Ovary (tissue), 9 donors: ENCODE data around the gene CCDC149. TPM values are rescaled to one million over a fixed set of nuclear protein-coding genes. Genes with fewer than 3 reads are reported as not detected.

Experiments used
- DNase-seq, 5 donors: peaks; one replicate each; pipeline ENCODE4 v3.0.0-alpha.2; 2019 to 2020
- H3K27ac ChIP-seq, 2 donors: fragments of 200-600 bp; one replicate each; pipeline versions ENCODE4 v1.5.1 to v1.8.0; 2019 to 2022
- H3K27me3 ChIP-seq: fragments of 200-600 bp; one replicate; pipeline ENCODE4 v1.8.0; 2022
- H3K36me3 ChIP-seq: fragments of 200-600 bp; sonication (generic); one replicate; pipeline ENCODE4 v1.5.1; 2019
- H3K4me1 ChIP-seq: one replicate; pipeline ENCODE4 v1.8.1; 2013; ENCODE audit warnings: mild to moderate bottlenecking, moderate library complexity; ENCODE audit not compliant: insufficient read depth
- H3K4me3 ChIP-seq: fragments of 200-600 bp; sonication (generic); one replicate; pipeline ENCODE4 v1.5.1; 2017
- H3K9me3 ChIP-seq, 2 donors: fragments of 200-600 bp in 1 of 2; sonication (generic) in 1 of 2; one replicate each; pipeline versions ENCODE4 v1.5.1 to v1.8.1; 2013 to 2019; ENCODE audit warnings: mild to moderate bottlenecking in 1 of 2, moderate library complexity in 1 of 2
- CTCF ChIP-seq, 3 donors: fragments of 450-650 bp in 2 of 3; fragments of 200-600 bp in 1 of 3; IDR thresholded peaks; one replicate each; pipeline versions ENCODE4 v1.5.1 to v1.8.0; 2016 to 2022; ENCODE audit warnings: antibody characterized with exemption in 3 of 3, mild to moderate bottlenecking in 1 of 3
- EP300 ChIP-seq: sonication (generic); formaldehyde crosslinking; IDR thresholded peaks from one replicate; pipeline ENCODE4 v1.6.1; 2017; ENCODE audit warnings: antibody characterized with exemption
- POLR2A ChIP-seq: fragments of 450-650 bp; IDR thresholded peaks from one replicate; pipeline ENCODE4 v1.6.1; 2017; ENCODE audit warnings: antibody characterized with exemption, mild to moderate bottlenecking, moderate library complexity
- WGBS, 3 donors: extraction: QIAGEN DNeasy Blood & Tissue Kit in 1 of 3; methylation state at CpG; one replicate each; pipeline versions ENCODE4 v1.1.5 to v1.1.7; 2013 to 2017; 5-methylcytosine and 5-hydroxymethylcytosine counted together
- intact Hi-C, 4 donors: fragments of 100-400 bp; cut with DNase I; formaldehyde crosslinking; loops; one replicate each; pipeline versions ENCODE4 v1.11.0 to v1.15.1; 2022 to 2023
- polyA plus RNA-seq, 2 donors: library from polyadenylated mRNA; stranded (reverse); fragments of 200-250 nt in 1 of 2; fragments of 350-450 nt in 1 of 2; fragmentation: Illumina TruSeq in 1 of 2; extraction: RNeasy Lipid Tissue Mini Kit (QIAGEN cat#74804) in 1 of 2; gene quantifications; one replicate each; pipeline ENCODE4 v1.2.3, GENCODE V29; 2013 to 2014
- total RNA-seq, 7 donors: library from RNA; depleted of rRNA in 2 of 7; stranded (reverse); fragments of >200 nt in 2 of 7; fragmentation: NEBNext Ultra II Directional in 3 of 7; extraction: Animal tissue kit (Norgen Biotek cat#: 25700) in 3 of 7; gene quantifications; one replicate each; pipeline versions ENCODE4 v1.1.0 to v1.2.4, GENCODE V29; 2016 to 2023
- donor health status: DM: no; HTN: no; CAD: no; lungs with moderate emphysema.
- donor health status: DM: no; HTN: no; CAD: no.
- donor health status: Bipolar disorder and iron deficiency.
- donor health status: DM: yes; HTN: yes; CAD: no.
- donor health status: DM: no; HTN: no; CAD: no.
- donor health status: DM: yes; HTN: yes; CAD: no.

CCDC149 gene
- total and polyA plus RNA-seq, 9 donors: 6.2 to 21.7 (median 17.5) TPM

- DNase-seq: no peak
- H3K9me3 ChIP-seq: no peaks in the 10 kb centered on the region
- no peak overlapping the region for H3K4me3 ChIP-seq
- peaks cover 1% of the 10 kb centered on the region for H3K4me1 ChIP-seq
- TF ChIP-seq EP300: no peak
- no peak for TF ChIP-seq CTCF (IDR thresholded peaks at IDR 0.05)
- TF ChIP-seq POLR2A: no peak
- no peaks in the 10 kb centered on the region for H3K27me3 ChIP-seq
- no peaks in the 10 kb centered on the region for H3K36me3 ChIP-seq
- 74 to 78% (median 75%) methylated on average over 2 of the region's 2 CpGs for WGBS, 3 donors
- intact Hi-C loops: no loop called here
- H3K27ac ChIP-seq: no peak overlapping the region
Observed at GRCh38 chr4:24769571-24769970, 143.3 kb downstream of the CCDC149 start.

- intact Hi-C loops: no loop called here
- no peaks in the 10 kb centered on the region for H3K27me3 ChIP-seq
- no peak for DNase-seq
- H3K27ac ChIP-seq: no peak overlapping the region
- no peaks in the 10 kb centered on the region for H3K9me3 ChIP-seq
- no peaks in the 10 kb centered on the region for H3K36me3 ChIP-seq
- H3K4me3 ChIP-seq: no peak overlapping the region
- peaks cover 1% of the 10 kb centered on the region for H3K4me1 ChIP-seq
- no peak for TF ChIP-seq CTCF (IDR thresholded peaks at IDR 0.05)
- TF ChIP-seq POLR2A: no peak
Observed at GRCh38 chr4:24768604-24769003, 144.2 kb downstream of the CCDC149 start.

- H3K27me3 ChIP-seq: no peaks in the 10 kb centered on the region
- TF ChIP-seq CTCF (IDR thresholded peaks at IDR 0.05): no peak
- TF ChIP-seq POLR2A: no peak
- TF ChIP-seq EP300: no peak
- H3K4me1 ChIP-seq: peaks cover 1% of the 10 kb centered on the region
- WGBS, 3 donors: 83 to 86% (median 85%) methylated on average over 5 of the region's 5 CpGs
- DNase-seq: no peak
- no peak overlapping the region for H3K4me3 ChIP-seq
- H3K27ac ChIP-seq: no peak overlapping the region
- intact Hi-C loops: no loop called here
- H3K9me3 ChIP-seq: no peaks in the 10 kb centered on the region
- no peaks in the 10 kb centered on the region for H3K36me3 ChIP-seq
Observed at GRCh38 chr4:24768006-24768405, 144.8 kb downstream of the CCDC149 start.

GRCh38 chr4:24765376-24765988, 147.4 kb downstream of the CCDC149 start:
- Histone ChIP-seq H3K9me3 (no peaks in the 10 kb centered on the region), H3K27me3 (no peaks in the 10 kb centered on the region), H3K27ac (no peak overlapping the region), H3K4me1 (no peaks in the 10 kb centered on the region), H3K4me3 (no peak overlapping the region), H3K36me3 (no peaks in the 10 kb centered on the region)
- WGBS, 3 donors: 74 to 85% (median 82%) methylated on average over 4 of the region's 4 CpGs
- intact Hi-C loops: no loop called here
- no peak for DNase-seq
- TF ChIP-seq CTCF (IDR thresholded peaks at IDR 0.05) (no peak), POLR2A (no peak), EP300 (no peak)
